ENCODE measurements around the gene UBAP1. TPM values are rescaled to one million over a fixed set of nuclear protein-coding genes. Genes with fewer than 3 reads are reported as not detected.
"Not testable (repeated sequence)": the region's sequence is repeated elsewhere in the genome, so short reads cannot be mapped to it uniquely, and the experiment has no call there.

The UBAP1 gene
- total RNA-seq, 1 donor from 2014 or later: 44.0 TPM

DNA sequence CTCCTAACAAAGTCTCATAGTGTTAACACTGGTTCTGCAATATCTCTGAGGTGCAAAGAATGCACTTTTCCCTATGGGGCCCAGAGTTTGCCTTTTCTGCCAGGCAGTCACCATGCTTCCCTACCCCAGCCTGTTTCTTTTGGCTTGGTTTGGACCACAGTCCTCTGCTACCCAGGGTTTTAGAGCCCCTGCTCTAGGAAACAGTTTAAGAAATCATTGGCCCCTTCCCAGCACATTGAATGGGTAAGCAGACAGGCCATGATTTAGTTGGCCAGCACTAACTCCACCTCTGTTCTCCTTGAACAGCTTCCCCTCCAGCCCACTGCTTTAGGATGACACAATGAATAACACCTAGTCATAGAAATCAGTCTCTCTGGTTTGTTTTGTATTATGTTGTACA is 73.2 kb downstream of the UBAP1 start:
- ATAC-seq (ENCODE audit: poor library complexity) (no peak), DNase-seq (no peak)
- intact Hi-C loops (cut with DNase I): loop anchor here (10.0 kb wide), 1 partner anchor 237 kb away; no protein-coding TSS in a partner anchor

DNA sequence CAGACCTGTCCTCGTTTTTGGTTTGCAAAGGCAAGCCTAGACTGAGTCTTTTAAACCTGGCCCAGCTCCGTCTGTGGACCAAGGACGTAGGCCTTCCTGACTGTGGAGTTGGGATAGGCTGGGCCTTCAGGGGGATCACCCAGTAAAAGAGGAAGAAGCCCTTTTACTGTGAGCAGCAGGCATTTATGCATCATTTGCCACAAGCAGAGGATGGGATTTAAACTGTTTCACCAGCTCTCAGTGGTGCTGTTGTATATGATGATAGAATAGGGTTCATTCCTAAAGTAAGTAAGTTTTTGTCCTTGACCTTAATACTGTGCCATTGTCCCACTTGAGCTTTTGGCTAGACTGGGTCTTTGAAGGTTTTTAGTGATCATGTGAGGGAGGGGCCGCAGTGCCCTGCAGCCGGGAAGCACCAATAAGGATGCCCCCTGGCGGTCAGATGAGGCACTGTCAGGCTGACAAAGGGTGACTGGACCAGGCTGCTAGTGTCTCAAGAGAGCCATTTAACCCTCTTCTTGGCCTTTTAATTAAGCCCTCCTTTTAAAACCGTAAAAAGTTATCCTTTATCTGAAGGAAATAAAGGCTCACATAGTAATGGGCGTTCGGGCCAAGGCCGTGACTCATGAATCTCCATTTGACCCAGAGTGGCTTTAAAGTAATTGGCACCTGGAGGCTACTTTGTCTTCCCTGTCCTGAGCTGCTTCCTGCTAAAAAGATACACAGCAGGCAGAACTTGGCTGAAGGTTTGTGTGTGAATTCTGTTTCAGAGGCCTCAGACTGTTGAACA is 74.0 kb downstream of the UBAP1 start:
- ATAC-seq (ENCODE audit: poor library complexity) (peak; percentile 58), DNase-seq (peak; percentile 76)
- intact Hi-C loops (cut with DNase I): loop anchor here (10.0 kb wide), 1 partner anchor 238 kb away; no protein-coding TSS in a partner anchor

DNA sequence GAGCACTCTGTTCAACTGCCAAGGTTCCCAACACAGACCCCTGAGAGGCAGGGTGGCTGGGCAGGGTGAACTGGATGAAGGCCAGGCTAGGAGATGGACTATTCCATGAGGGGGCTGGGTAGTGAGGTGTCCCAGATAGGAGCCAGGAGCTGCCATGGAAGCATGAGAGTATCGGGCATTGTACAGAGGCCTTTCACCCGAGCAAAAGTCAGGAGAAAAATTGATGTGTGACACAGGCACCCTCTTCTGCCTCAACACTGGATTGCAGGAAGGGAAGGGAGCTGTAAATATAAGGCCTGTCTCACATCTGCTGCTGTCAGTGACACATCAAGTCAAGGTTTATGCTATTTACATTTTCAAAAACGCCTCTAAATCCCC is 74.6 kb downstream of the UBAP1 start:
- intact Hi-C loops (cut with DNase I): loop anchor here (10.0 kb wide), 1 partner anchor 239 kb away; no protein-coding TSS in a partner anchor
- DNase-seq (peak; percentile 78), ATAC-seq (ENCODE audit: poor library complexity) (peak; percentile 80)

DNA sequence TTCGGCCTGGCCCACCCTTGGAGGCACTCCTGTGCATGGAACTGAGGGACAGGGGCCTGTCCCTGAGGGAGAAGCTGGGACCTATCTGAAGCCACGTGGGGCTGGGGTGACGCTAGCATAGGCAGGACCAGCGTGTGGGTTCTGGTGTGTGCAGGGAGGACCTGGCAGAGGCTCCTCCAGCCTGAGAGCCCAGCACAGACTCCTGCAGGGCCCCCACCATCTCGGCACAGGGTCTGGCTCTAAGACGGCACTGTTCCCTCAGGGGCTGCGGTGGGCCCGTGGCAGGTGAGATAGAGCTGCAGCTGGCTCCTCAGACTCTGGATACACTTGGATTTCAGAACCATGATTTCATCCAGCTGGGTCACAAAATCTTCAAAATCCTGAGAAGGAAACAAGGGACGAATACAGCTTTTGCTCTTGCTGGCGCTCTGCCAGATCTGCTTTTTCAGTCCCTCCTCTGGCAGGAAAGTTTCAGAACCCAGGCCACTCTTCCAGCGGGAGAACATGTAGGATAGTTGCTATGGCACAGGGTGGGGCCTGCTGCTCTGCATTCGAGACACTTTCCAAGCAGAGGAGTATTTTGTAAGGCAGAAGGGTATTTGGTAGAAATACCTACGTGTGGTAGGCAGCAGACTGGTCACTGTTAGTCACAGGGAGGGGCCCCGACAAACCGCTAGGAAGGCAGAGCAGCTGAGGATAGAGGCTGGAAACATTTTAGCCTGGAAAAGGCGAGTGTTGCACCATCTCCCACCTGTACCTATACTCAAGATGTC is 75.5 kb downstream of the UBAP1 start:
- peak; percentile 55 for DNase-seq
- intact Hi-C loops (cut with DNase I): loop anchor here (10.0 kb wide), 1 partner anchor 240 kb away; no protein-coding TSS in a partner anchor
- peak; percentile 21 for ATAC-seq (ENCODE audit: poor library complexity)

DNA sequence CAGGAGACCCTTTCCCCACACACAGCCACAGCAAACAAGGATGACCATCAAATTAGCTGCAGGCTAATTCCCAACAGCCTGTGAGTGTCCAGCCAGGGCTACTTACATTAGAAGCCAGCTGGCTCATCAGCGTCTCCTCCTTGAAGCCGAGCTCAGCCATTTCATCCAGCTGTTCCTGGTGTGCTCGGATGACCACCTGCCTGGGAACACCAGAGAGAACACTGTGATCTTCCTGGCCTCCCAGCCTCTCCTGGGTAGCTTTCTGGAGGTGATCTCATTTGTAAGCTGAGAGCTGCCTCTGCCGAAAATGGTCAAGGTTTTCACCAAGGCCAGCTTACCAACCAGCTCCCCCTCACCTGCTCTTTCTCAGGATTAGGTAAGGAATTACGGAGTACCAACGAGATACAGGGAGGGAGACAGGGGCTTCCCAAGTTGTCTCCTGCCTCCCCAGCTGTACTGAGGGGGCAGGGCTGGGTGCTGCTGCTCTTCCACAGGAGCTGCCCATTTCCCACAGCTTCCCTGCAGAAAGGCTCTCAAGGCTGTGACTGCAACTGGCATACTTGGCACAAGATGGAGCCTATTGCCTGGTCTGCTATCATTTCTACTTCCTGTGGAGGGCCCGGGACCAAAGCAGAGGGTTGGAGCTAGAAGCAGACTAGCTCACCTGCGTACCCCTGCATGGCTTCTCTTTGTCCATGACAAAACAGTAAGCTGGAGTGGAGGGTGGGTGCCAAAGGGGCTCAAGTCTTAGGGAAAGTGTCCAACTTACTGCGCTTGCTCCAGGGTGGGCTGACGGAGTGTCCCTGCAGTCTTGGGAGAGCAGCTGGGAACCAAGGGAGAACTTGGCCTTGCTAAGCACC is 76.4 kb downstream of the UBAP1 start:
- intact Hi-C loops (cut with DNase I): loop anchor here (10.0 kb wide), 1 partner anchor 240 kb away; no protein-coding TSS in a partner anchor
- peak; percentile 4 for ATAC-seq (ENCODE audit: poor library complexity)
- no peak for DNase-seq

DNA sequence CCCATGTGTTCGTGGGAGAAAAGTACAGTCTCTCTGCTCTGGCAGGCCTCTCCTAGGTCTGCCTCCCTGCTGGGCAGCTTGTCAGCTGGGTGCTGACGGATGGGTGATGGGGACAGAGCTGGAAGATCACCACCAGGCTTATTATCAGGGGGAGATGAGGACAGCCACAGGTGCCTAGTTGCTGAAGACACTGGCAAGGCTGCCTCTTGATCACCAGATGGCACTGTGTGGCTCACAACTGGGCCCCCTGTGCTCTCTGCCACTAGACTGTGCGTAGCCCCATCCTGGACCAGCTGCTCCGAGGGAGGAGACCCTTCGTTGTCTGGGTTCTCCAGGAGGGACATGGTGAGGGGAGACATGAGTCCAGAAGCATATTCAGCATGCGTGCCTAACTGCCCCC is 77.3 kb downstream of the UBAP1 start:
- intact Hi-C loops (cut with DNase I): loop anchor here (10.0 kb wide), 1 partner anchor 241 kb away; no protein-coding TSS in a partner anchor
- no peak for DNase-seq
- ATAC-seq (ENCODE audit: poor library complexity): no peak

DNA sequence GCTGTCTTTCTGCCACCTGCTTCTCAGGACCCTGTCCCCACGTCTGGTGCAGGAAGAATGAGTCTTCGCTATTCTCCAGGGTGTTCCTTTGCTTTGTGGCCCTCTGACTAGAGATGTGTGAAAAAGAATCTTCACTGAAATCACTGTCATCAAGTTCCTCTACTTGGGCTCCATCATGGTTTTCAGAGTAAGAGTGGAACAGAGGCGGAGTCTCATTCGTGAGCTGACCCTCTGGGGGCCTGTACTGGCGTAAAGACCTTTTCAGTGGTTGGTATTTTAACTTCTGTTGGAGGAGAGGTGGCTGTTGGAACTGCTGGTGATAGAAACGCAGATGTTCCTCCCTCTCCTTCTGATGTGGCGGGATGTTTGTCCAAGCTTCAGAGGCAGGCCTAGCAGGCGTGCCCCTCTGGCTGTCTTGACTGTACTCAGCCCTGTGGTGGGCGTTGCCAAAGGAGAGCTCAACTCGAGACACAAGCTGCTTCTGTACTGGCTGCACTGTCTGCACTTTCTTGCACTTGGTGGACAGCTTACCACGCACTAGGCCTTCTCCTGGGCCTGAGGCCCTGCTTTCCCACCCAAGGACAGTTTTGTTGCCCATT is 78.2 kb downstream of the UBAP1 start:
- ATAC-seq (ENCODE audit: poor library complexity) (no peak), DNase-seq (peak; percentile 74)

DNA sequence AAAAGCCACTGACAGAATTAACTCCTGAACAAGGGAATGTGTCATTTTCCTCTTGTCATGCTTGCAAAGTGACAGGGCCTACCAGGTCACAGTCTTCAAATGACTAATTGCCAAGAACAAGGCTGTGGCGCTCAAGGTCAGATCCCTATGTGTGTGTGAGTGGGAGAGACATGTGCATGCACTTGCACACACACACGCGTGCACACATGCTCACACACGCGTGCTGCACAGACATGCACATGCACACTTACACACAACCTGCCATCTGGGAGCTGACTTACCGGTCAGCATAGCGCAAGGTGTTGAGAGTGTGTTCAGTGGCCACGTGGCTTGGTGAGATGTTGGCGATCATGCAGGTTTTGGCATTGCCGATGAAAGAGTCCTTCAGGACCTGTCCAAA is 80.5 kb downstream of the UBAP1 start:
- DNase-seq: no peak
- ATAC-seq (ENCODE audit: poor library complexity): peak; percentile 30
- intact Hi-C loops (cut with DNase I): loop anchor here (10.0 kb wide), 1 partner anchor 245 kb away; no protein-coding TSS in a partner anchor

More for the DNA sequence above, 78.2 kb downstream of the UBAP1 start:
- intact Hi-C loops (cut with DNase I): loop anchor here (10.0 kb wide), 1 partner anchor 242 kb away; no protein-coding TSS in a partner anchor

DNA sequence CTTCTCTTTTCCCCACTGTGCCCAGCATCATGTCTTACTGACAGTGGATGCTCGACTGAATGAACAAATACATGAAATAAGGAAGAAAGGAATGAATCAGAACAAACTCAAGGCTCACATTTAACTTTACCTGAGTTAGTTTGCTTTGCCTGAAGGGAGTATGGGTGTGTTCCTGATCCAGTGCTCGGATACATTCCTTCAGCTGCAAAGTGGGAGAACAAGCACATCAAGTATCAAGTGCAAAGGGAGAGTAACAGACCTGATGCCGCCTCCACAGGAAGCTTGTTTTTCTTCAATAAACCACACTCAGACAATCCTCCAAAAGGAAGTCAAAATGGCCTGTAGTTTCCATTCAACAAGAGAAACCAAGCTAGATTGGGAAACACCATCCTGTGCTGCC is 84.1 kb downstream of the UBAP1 start:
- ATAC-seq (ENCODE audit: poor library complexity): no peak
- DNase-seq: no peak
- intact Hi-C loops (cut with DNase I): no loop called here

DNA sequence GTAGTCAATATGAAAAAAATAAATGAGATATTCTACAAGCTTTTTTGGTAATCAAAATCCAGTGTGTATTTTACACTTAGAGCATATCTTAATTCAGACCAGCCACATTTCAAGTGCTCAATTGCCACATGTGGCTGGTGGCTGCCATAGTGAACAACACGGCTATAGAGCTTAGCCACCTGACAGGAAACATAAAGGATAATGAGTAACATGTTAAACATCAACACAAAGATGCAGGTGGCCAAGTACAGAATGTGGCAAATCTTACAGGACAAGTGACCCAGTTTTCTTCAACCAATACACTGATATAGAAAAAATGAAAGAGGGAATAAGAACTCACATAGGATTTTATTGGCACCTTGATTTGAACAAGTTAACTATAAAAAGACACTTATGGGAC is 88.8 kb downstream of the UBAP1 start:
- intact Hi-C loops (cut with DNase I): no loop called here
- ATAC-seq (ENCODE audit: poor library complexity) (no peak), DNase-seq (no peak)

DNA sequence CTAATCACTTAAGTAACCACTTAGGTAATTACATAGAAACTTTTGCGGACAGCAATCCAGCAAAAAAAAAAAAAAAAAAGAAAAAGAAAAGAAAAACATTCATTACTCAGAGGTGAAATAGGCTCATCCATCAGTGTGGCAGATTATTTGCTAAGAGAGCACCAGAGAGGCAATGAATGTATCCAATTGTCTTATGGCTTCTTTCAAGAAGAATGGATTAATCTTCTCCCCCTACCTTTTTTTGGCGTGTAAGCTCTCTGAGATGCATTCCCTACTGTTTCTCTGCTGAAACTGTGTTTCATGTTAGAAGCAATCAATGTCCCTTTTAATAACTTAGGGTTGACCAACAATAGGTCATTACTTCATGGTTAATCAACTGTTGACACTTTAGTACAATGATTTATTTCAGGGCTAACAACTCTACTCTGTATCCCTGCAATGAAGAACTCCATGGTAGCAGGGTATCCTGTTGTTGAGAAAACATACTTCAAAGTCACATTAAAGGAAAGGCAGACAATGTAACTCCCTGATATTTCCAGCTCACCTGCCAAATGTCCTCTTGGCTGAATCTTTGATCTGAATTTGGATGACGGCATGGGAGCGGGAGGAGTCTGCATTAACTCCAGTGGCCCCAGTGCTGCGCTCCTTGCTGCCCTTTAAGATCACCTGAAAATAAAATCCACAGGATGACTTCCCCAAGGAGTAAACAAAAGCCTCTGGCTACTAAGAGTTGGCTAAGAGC is 92.6 kb downstream of the UBAP1 start:
- ATAC-seq (ENCODE audit: poor library complexity): peak; percentile 57
- intact Hi-C loops (cut with DNase I): no loop called here

DNA sequence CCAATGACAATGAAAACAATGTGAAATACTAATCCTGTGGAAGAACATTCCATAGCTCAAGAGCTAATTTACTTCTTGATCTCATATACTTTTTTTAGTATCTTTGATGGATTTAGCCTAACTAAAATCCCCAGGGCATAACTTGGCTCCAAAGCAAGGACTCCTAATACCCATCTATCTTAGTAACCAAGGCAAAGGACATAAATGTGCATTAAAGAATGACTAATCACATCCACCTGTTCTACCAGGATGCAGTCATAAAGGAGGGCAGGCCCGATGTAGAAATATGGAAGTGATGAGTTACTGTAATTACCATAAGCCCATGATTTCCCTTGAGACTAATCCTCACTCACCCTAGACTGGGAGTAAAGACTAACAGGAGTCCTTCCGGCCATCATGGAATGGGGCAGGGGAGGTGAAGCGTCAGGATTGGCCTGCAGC is 93.3 kb downstream of the UBAP1 start:
- ATAC-seq (ENCODE audit: poor library complexity) (no peak), DNase-seq (no peak)
- intact Hi-C loops (cut with DNase I): no loop called here

More for the DNA sequence above, 92.6 kb downstream of the UBAP1 start:
- DNase-seq: no peak

DNA sequence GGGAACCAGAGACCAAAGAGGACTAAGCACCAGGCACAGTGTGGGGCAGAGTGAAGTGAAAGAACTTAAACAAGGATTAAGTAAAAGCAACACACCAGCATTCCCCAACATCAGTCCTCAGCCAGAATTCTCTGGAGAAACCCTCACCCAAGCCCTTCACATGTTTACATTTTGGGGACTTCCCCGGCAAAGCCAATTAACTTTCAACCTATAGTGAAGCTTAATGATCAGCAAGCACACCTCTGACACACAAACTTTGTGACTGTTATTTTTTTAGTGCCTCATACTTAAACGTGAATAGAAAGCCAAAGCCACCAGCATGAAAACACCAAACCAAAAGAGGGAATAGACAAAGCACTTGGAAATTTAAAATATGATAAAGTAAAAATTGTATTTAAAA is 94.7 kb downstream of the UBAP1 start:
- ATAC-seq (ENCODE audit: poor library complexity); DNase-seq; intact Hi-C loops (cut with DNase I): not testable (repeated sequence)

DNA sequence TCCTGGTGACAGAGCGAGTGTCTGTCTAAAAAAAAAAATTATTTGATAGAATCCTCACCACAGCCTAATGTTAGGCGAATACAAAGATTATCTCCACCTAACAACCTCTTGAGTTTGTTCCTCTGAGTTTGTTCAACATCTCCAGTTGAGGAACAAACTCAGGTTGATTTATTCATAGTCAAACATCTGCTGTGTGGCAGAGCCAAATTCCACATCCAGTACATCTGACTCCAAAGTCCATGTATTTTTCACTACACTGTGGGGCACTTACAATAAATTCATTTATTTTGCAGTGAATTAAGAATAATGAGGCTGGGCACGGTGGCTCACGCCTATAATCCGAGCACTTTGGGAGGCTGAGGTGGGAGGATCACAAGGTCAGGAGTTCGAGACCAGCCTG is 97.0 kb downstream of the UBAP1 start:
- intact Hi-C loops (cut with DNase I): no loop called here

DNA sequence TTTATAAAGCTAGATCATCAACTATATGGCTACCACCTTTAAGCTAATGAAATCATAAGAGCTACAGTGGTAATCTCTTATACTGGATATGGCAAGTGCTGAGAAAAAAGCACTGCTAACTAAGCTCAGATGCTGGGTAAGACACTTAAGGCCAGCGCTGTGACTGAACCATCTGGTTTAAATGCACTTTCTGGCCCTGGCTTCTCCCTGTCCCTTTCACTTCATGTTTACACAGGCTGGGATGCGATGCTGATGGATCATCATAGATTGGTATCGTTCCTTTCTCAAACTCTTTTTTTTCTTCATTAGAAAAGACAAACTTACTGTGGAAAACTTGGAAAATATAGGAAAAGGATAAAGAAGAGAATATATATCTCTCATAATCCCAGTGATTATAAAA is 97.9 kb downstream of the UBAP1 start:
- ATAC-seq (ENCODE audit: poor library complexity): no peak
- DNase-seq: no peak
- intact Hi-C loops (cut with DNase I): no loop called here

More for the DNA sequence above, 97.0 kb downstream of the UBAP1 start:
- no peak for DNase-seq
- no peak for ATAC-seq (ENCODE audit: poor library complexity)

DNA sequence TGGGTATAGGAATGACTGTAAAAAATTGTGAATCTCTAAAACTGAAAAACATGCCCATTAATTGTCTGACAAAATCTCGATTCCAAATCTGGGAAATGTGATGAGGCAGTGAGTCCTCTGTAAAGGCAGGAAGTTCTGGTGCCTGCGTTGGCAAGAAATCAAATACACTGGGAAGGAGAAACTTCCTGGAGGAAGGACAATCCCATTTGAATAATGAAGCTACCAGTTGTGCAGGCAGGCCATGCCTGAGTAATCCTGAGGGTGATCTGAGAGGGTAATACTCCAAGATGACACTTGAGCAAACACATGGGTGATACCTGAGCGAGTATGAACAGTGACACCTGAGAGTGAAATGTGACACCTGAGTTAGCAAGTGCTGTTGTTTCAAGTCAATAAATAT is 100.6 kb downstream of the UBAP1 start:
- no peak for DNase-seq
- ATAC-seq (ENCODE audit: poor library complexity): no peak
- intact Hi-C loops (cut with DNase I): no loop called here

DNA sequence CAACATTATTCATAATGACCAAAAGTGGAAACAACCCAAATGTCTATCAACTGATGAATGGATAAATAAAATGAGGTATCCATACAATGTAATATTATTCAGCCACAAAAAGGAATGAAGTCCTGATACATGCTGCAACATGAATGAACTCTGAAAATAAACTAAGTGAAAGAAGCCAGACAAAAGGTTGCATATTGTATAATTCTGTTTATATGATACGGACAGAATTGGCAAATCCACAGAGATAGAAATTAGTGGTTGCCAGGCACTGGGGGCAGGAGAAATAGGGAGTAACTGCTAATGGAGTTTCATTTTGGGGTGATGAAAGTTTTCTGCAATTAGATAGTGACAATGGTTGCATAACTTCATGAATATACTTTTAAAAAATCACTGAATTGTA is 103.3 kb downstream of the UBAP1 start:
- intact Hi-C loops (cut with DNase I): no loop called here
- ATAC-seq (ENCODE audit: poor library complexity) (no peak), DNase-seq (no peak)
